Subcutaneous adipose tissue (tissue), 4 donors: ENCODE measurements around the gene C6orf15. TPM values are rescaled to one million over a fixed set of nuclear protein-coding genes. Genes with fewer than 3 reads are reported as not detected.

ENCODE experiments used
- total RNA-seq, 4 donors: library from RNA; depleted of rRNA; stranded (reverse); fragments of >200 nt; gene quantifications; one replicate each; pipeline ENCODE4 v1.1.0, GENCODE V29; 2016
- TF ChIP-seq, protein P1 (sequence below): fragments of 450-650 bp; IDR thresholded peaks from one replicate; pipeline ENCODE4 v1.5.1; 2016; ENCODE audit warnings: low read depth, mild to moderate bottlenecking, control low read depth, antibody characterized with exemption, moderate library complexity

The C6orf15 gene
- total RNA-seq, 4 donors from 2014 or later = not detected

DNA sequence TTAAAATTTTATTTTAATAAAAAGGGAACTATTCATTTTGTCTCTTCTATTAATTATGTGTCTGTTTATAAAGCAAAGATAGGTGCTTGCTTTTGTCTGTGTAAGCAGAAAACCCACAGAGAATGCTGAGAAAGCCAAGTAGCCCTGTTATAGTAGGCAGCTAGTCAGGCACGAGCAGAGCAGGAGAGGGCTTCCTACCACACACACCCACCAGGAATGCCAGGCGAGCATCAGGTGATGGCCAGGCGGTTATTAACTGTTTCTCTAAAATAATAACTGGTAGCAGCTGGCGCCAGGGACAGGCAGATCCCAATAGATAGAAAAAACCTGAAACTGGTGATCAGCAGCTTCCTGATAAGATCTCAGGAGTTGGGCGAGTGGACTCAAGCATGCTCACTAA, 15.7 kb downstream of the C6orf15 start:
- TF ChIP-seq, protein P1, sequence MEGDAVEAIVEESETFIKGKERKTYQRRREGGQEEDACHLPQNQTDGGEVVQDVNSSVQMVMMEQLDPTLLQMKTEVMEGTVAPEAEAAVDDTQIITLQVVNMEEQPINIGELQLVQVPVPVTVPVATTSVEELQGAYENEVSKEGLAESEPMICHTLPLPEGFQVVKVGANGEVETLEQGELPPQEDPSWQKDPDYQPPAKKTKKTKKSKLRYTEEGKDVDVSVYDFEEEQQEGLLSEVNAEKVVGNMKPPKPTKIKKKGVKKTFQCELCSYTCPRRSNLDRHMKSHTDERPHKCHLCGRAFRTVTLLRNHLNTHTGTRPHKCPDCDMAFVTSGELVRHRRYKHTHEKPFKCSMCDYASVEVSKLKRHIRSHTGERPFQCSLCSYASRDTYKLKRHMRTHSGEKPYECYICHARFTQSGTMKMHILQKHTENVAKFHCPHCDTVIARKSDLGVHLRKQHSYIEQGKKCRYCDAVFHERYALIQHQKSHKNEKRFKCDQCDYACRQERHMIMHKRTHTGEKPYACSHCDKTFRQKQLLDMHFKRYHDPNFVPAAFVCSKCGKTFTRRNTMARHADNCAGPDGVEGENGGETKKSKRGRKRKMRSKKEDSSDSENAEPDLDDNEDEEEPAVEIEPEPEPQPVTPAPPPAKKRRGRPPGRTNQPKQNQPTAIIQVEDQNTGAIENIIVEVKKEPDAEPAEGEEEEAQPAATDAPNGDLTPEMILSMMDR = no peak

DNA sequence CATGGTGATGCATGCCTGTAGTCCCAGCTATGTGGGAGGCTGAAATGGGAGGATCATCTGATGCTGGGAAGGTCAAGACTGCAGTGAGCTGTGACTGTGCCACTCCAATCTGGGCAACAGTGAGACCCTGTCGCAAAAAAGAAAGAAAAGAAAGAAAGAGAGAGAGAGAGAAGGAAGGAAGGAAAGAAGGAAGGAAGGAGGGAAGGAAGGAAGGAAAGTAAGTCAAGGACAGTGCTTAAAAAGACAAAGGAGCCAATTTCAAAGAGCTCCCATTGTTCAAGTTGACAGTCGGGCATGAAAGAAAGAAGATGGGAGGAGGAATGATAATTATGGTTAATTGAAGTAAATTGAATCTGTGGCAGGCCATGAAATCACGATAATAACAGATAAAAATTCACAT, 16.2 kb downstream of the C6orf15 start:
- TF ChIP-seq, protein P1 = no peak

DNA sequence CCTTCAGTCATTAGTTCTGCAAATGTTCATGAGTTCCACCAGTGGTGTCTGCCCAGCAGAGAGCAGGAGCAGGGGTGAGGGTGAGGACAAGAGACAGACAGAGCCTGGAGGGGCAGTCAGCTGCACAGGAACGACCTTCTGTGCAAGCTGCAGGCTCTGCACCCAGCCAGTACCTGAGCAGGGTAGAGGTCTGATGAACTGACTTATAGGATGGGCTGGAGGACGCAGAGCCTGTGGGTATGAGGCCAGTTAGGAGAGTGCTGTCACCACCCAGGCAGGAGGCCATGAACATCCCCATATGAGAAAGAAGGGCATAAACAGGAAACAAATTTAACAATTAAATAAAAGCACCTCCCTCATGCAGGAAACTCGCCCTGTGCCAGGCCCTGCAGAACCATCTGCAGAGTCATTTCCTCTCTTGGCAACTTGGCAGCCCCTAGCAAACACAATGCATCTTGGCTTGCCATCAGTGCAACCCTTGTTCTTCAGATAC, 17.9 kb downstream of the C6orf15 start:
- TF ChIP-seq, protein P1 = no peak

DNA sequence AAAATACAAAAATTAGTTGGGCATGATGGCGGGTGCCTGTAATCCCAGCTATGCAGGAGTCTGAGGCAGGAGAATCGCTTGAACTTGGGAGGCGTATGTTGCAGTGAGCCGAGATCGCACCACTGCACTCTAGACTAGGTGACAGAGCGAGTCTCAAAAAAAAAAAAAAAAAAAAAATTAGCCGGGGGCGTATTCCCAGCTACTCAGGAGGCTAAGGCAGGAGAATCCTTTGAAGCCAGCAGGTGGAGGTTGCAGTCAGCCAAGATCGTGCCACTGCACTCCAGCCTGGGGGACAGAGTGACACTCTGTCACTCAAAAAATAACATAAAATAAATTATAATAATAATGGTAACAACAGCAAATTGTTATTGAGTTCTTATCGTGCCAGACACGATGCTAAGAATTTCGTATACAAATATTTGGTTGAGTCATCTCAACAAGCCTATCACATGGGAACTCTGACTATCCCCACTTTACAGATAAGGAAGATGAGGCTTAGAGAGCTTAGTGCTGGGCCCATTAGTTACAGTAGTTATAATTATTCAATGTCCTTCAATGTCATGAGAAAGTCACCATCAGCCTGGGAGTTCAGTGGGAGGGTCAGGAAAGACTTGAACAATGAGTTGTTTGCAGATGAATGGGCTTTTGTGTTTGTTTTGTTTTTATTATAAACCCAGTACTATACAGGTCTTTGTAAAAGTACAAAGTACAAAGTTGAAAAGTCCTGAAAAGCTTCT, 19.4 kb downstream of the C6orf15 start:
- TF ChIP-seq, protein P1 = no peak

DNA sequence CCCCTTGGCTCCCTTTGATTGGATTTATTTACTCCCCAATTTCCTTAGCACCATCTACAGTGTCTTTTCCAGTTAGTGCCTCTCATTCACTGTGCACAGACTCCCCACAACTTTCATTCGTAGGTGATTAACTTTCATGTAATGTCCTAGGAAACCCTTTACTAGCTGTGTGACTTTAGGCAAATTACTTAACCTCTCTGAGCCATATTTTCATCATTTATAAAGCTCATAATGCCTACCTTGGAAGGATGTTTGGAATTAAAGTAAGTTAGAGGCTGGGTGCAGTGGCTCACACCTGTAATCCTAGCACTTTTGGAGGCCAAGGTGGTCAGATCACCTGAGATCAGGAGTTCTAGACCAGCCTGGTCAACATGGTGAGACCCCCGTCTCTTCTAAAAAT, 20.1 kb downstream of the C6orf15 start:
- TF ChIP-seq, protein P1 = no peak

DNA sequence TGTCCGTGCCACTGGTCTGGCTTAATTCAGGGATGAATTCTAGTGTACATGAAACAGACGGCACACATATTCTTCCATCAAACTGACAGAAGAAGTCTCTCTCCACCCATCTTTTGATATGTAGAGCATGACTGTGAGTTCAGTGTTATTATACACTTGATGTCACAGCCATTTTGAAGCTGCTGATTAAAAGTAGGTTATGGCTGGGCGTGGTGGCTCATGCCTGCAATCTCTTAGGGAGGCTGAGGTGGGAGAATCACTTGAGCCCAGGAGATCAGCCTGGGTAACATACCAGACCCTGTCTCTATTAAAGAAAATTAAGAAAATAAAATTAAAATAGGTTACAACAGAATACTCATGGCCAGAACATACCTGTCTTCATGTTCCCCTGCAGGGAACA, 20.7 kb downstream of the C6orf15 start:
- TF ChIP-seq, protein P1 = no peak

DNA sequence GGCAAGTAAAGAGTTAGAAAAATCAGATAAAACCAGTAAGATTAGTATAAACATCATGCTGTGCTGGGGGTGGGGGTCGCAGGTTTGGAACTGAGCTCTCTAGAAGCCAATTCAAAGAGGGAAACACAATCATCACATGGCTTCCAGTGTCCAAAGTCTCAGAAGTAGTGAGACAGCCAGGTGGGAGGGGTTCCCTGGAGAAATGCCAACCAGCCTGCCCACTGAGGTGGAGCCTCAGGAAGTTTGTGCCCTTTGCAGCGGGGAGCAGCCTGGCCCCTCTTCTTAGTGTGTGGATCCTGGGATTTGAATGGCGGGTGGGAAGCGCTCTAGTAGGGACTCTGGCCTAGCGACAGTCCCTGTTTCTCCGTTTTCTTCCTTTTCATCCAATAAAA, 21.4 kb downstream of the C6orf15 start:
- TF ChIP-seq, protein P1 = no peak
